Effector memory CD4-positive, alpha-beta T cell (primary cell): ENCODE results near the gene TNPO2.
A peak's percentile ranks its signal among the peaks of the same experiment; 100 is the strongest.

Experiments used
- DNase-seq, 3 donors: peaks; one replicate each; pipeline ENCODE4 v3.0.0-alpha.2; 2020
- H3K27ac ChIP-seq: 2 replicates; pipeline ENCODE4 v1.7.0; 2013; ENCODE audit warnings: mild to moderate bottlenecking, low read length, moderate library complexity; ENCODE audit not compliant: insufficient read depth, poor library complexity, severe bottlenecking
- H3K27me3 ChIP-seq: replicated peaks from 2 replicates; pipeline ENCODE4 v1.7.0; 2013; ENCODE audit warnings: mild to moderate bottlenecking, low read length; ENCODE audit not compliant: insufficient read depth, control insufficient read depth, poor library complexity, severe bottlenecking
- H3K36me3 ChIP-seq: 2 replicates; pipeline ENCODE4 v1.7.0; 2013; ENCODE audit warnings: mild to moderate bottlenecking, low read length, moderate library complexity; ENCODE audit not compliant: control insufficient read depth, insufficient read depth
- H3K4me1 ChIP-seq: 2 replicates; pipeline ENCODE4 v1.7.0; 2013; ENCODE audit warnings: low read length, mild to moderate bottlenecking; ENCODE audit not compliant: control insufficient read depth, insufficient read depth, poor library complexity, severe bottlenecking
- H3K4me3 ChIP-seq: 2 replicates; pipeline ENCODE4 v1.7.0; 2013; ENCODE audit warnings: low read length, low read depth, mild to moderate bottlenecking; ENCODE audit not compliant: insufficient read depth, poor library complexity, severe bottlenecking
- H3K9me3 ChIP-seq: 2 replicates; pipeline ENCODE4 v1.7.0; 2013; ENCODE audit warnings: mild to moderate bottlenecking, low read length, moderate library complexity; ENCODE audit not compliant: control insufficient read depth

TNPO2 gene

GRCh38 chr19:12669270-12670158 is 54.2 kb downstream of the TNPO2 start:
- Histone ChIP-seq H3K27ac (peak overlapping the region; percentile 95), H3K36me3 (peaks cover 19% of the 10 kb centered on the region), H3K4me3 (peak overlapping the region; percentile 78), H3K27me3 (no peaks in the 10 kb centered on the region), H3K4me1 (peaks cover 28% of the 10 kb centered on the region), H3K9me3 (no peaks in the 10 kb centered on the region)
- peak; percentile 52 to 66 (median 62) for DNase-seq

DNA sequence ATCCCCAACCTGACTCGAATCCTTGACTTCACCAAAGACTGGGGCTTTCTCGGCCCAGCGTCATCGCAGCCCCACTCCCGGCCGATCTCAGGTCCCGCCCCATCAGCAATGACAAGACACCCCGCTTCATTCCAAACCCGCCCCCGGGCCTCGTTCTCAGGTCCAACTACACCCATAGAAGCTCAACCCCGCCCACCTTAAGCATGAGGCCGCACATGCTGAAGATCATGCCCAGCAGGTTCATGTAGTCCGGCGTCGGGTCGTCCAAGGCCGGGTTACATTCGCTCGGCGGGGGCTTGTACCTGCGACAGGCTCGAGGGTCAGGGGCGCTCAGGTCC is 54.8 kb downstream of the TNPO2 start:
- H3K9me3 ChIP-seq = no peaks in the 10 kb centered on the region
- peak overlapping the region; percentile 78 for H3K4me3 ChIP-seq
- no peaks in the 10 kb centered on the region for H3K27me3 ChIP-seq
- H3K27ac ChIP-seq = peak overlapping the region; percentile 95
- peaks cover 32% of the 10 kb centered on the region for H3K4me1 ChIP-seq
- DNase-seq = peak; percentile 68 to 75 (median 70)
- peaks cover 19% of the 10 kb centered on the region for H3K36me3 ChIP-seq

DNA sequence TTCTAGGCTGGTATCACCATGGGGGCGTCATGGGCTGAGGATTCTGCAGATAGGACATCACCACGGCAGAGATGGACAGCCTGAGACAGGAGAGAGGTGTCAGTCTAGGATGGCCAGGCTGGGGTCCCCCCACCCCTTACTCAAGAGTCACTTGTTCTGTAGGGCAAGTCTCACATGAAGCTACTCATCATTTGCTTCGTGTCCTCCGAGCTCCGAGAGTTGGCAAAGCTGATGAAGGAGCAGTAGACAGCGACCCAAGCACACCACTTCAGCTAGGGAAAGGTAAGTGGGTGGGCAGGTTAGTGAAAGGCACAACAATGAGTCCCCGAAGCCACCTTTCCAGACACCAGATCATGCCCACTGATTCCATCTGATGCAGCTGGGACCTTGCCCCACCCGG is 55.4 kb downstream of the TNPO2 start:
- H3K9me3 ChIP-seq = no peaks in the 10 kb centered on the region
- H3K36me3 ChIP-seq = peaks cover 20% of the 10 kb centered on the region
- H3K4me1 ChIP-seq = peaks cover 32% of the 10 kb centered on the region
- DNase-seq = no peak
- peak overlapping the region; percentile 95 for H3K27ac ChIP-seq
- no peaks in the 10 kb centered on the region for H3K27me3 ChIP-seq
- peak overlapping the region; percentile 78 for H3K4me3 ChIP-seq

DNA sequence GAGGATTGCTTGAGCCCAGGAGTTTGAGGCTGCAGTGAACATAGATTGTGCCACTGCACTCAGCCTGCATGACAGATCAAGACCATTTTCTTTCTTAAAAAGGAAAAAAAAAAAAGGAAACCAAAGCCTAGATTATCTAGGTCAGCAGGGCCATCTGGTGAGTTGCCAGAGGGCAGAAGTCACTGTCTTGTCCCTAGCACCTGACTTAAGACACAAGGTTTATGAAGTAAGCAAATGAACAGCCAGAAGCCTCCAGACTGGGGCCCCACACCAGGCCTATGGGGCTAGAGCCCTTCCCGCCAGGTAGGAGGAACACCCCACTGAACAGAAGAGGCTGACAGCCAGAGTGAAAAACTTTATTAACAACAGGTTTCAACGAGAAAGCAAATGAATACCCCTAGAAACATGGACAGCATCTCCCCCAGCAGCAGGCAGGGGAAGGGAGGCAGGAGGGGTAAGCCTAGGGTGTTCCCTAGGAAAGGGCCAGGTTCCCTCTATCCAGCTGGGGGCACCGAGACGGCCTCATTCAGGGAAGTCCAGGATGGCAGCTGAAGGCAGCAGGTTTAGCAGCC is 55.9 kb downstream of the TNPO2 start:
- H3K36me3 ChIP-seq = peaks cover 22% of the 10 kb centered on the region
- no peaks in the 10 kb centered on the region for H3K27me3 ChIP-seq
- peaks cover 32% of the 10 kb centered on the region for H3K4me1 ChIP-seq
- no peak for DNase-seq
- H3K4me3 ChIP-seq = no peak overlapping the region
- H3K9me3 ChIP-seq = no peaks in the 10 kb centered on the region
- H3K27ac ChIP-seq = peak overlapping the region; percentile 95

GRCh38 chr19:12666265-12667048 is 57.3 kb downstream of the TNPO2 start, which contains the start of the genes MAN2B1 and WDR83:
Gene MAN2B1, minus strand, starts transcription at chr19:12666742. Its CDS starts 41 bp downstream, at chr19:12666701.
Gene WDR83, plus strand, starts transcription at chr19:12666807. Its CDS starts 2,984 bp downstream, at chr19:12669791.
- no peaks in the 10 kb centered on the region for H3K9me3 ChIP-seq
- H3K4me3 ChIP-seq = peak within 1 kb of the TSS; percentile 66
- H3K4me1 ChIP-seq = peaks cover 32% of the 10 kb centered on the region
- H3K36me3 ChIP-seq = peaks cover 28% of the 10 kb centered on the region
- peak within 1 kb of the TSS; percentile 95 for H3K27ac ChIP-seq
- DNase-seq = peak; percentile 70 to 73 (median 71)
- H3K27me3 ChIP-seq = no peaks in the 10 kb centered on the region

DNA sequence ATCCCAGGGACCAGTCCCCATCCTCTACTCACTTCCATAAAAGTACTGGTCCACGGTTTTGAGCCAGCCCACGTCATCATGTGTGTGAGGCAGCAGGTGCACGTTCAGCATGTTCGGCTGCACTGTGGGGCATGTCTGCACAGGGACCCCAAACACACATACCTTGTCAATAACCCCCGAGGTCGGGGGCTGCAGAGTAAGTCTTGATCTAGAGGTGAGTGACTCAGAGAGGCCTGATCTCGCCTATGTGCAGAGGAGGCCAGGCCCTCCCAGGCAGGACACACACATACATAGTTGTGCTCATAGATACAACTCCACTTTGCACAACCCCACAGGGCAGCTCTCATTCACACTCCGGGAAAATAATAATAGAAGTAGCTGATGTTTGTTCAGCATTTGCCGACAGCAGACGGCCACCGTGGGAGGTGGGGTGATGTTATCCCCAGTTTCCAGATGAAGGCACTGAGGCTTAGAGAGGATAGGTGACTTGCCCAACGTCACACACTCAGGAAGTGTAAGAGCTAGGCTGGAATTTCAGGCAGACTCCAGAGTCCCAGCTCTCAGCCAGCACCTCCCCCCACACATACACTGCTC is 58.0 kb downstream of the TNPO2 start:
- Histone ChIP-seq H3K4me1 (peaks cover 32% of the 10 kb centered on the region), H3K27ac (peak overlapping the region; percentile 93), H3K36me3 (peaks cover 35% of the 10 kb centered on the region), H3K9me3 (no peaks in the 10 kb centered on the region), H3K27me3 (no peaks in the 10 kb centered on the region), H3K4me3 (peak overlapping the region; percentile 66)
- no peak for DNase-seq

- Histone ChIP-seq H3K36me3 (peaks cover 35% of the 10 kb centered on the region), H3K27me3 (no peaks in the 10 kb centered on the region), H3K4me1 (peaks cover 29% of the 10 kb centered on the region), H3K27ac (peak overlapping the region; percentile 93), H3K9me3 (no peaks in the 10 kb centered on the region), H3K4me3 (peak overlapping the region; percentile 66)
- peak in 2 of 3 donors; percentile 22 to 27 for DNase-seq
Measured at GRCh38 chr19:12665281-12665573, 58.5 kb downstream of the TNPO2 start.

- Histone ChIP-seq H3K36me3 (peaks cover 35% of the 10 kb centered on the region), H3K4me1 (peaks cover 26% of the 10 kb centered on the region), H3K4me3 (peak overlapping the region; percentile 66), H3K27me3 (no peaks in the 10 kb centered on the region), H3K27ac (peak overlapping the region; percentile 93), H3K9me3 (no peaks in the 10 kb centered on the region)
- no peak for DNase-seq
Measured at GRCh38 chr19:12664406-12665280, 59.1 kb downstream of the TNPO2 start.

DNA sequence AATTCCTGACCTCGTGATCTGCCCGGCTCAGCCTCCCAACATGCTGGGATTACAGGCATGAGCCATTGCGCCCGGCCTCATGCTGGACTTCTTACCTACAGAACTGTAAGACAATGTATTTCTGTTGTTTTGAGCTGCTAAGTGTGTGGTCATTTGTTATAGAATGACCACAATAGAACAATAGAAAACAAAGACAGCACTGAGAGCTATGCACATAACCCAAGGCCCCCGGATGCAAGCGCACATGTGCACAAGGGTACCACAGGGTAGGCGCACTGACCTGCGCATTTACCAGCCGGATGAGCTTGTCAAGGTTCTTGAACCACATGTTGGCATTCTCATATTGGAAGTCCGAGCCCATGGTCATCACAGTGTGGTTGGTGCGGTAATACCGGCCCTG is 62.8 kb downstream of the TNPO2 start:
- no peak for DNase-seq
- H3K36me3 ChIP-seq = peaks cover 60% of the 10 kb centered on the region
- no peaks in the 10 kb centered on the region for H3K9me3 ChIP-seq
- peaks cover 16% of the 10 kb centered on the region for H3K4me1 ChIP-seq
- no peaks in the 10 kb centered on the region for H3K27me3 ChIP-seq
- no peak overlapping the region for H3K27ac ChIP-seq
- H3K4me3 ChIP-seq = no peak overlapping the region
